NCI-H510A treated with DMSO at 0.1 percent for 48 hours (cell line): ENCODE measurements around the gene GAGE12G.
"Not testable (repeated sequence)": the region's sequence is repeated elsewhere in the genome, so short reads cannot be mapped to it uniquely, and the experiment has no call there.

Experiments
- DNase-seq: peaks from one replicate; lab custom pipeline; 2025; lab: John Stamatoyannopoulos, UW

Gene GAGE12G, protein sequence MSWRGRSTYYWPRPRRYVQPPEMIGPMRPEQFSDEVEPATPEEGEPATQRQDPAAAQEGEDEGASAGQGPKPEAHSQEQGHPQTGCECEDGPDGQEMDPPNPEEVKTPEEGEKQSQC

DNA sequence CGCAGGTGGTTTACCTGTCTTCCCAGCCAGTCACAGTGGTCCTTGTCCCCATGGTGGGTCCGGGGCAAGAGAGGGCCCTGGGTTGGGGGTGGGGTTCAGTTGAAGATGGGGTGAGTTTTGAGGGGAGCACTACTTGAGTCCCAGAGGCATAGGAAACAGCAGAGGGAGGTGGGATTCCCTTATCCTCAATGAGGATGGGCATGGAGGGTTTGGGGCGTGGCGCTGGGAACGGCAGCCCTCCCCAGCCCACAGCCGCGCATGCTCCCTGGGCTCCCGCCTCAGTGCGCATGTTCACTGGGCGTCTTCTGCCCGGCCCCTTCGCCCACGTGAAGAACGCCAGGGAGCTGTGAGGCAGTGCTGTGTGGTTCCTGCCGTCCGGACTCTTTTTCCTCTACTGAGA, at the start of gene GAGE12G:
TSS of gene GAGE12G (plus strand) at position 301 of the 400 bp plus-strand sequence. CDS start 1,155 bp downstream, outside the sequence.
- DNase-seq: not testable (repeated sequence)

DNA sequence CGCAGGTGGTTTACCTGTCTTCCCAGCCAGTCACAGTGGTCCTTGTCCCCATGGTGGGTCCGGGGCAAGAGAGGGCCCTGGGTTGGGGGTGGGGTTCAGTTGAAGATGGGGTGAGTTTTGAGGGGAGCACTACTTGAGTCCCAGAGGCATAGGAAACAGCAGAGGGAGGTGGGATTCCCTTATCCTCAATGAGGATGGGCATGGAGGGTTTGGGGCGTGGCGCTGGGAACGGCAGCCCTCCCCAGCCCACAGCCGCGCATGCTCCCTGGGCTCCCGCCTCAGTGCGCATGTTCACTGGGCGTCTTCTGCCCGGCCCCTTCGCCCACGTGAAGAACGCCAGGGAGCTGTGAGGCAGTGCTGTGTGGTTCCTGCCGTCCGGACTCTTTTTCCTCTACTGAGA, 38.3 kb upstream of the GAGE12G start, which contains the start of gene GAGE12C:
TSS of gene GAGE12C (plus strand) at position 301 of the 400 bp plus-strand sequence. CDS start 1,155 bp downstream, outside the sequence.
- not testable (repeated sequence) for DNase-seq

DNA sequence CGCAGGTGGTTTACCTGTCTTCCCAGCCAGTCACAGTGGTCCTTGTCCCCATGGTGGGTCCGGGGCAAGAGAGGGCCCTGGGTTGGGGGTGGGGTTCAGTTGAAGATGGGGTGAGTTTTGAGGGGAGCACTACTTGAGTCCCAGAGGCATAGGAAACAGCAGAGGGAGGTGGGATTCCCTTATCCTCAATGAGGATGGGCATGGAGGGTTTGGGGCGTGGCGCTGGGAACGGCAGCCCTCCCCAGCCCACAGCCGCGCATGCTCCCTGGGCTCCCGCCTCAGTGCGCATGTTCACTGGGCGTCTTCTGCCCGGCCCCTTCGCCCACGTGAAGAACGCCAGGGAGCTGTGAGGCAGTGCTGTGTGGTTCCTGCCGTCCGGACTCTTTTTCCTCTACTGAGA, 28.8 kb upstream of the GAGE12G start, which contains the start of gene GAGE12D:
TSS of gene GAGE12D (plus strand) at position 301 of the 400 bp plus-strand sequence. CDS start 1,155 bp downstream, outside the sequence.
- DNase-seq: not testable (repeated sequence)

DNA sequence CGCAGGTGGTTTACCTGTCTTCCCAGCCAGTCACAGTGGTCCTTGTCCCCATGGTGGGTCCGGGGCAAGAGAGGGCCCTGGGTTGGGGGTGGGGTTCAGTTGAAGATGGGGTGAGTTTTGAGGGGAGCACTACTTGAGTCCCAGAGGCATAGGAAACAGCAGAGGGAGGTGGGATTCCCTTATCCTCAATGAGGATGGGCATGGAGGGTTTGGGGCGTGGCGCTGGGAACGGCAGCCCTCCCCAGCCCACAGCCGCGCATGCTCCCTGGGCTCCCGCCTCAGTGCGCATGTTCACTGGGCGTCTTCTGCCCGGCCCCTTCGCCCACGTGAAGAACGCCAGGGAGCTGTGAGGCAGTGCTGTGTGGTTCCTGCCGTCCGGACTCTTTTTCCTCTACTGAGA, 19.2 kb upstream of the GAGE12G start, which contains the start of gene GAGE12E:
TSS of gene GAGE12E (plus strand) at position 301 of the 400 bp plus-strand sequence. CDS start 1,155 bp downstream, outside the sequence.
- DNase-seq: not testable (repeated sequence)

DNA sequence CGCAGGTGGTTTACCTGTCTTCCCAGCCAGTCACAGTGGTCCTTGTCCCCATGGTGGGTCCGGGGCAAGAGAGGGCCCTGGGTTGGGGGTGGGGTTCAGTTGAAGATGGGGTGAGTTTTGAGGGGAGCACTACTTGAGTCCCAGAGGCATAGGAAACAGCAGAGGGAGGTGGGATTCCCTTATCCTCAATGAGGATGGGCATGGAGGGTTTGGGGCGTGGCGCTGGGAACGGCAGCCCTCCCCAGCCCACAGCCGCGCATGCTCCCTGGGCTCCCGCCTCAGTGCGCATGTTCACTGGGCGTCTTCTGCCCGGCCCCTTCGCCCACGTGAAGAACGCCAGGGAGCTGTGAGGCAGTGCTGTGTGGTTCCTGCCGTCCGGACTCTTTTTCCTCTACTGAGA, 9.7 kb upstream of the GAGE12G start, which contains the start of gene GAGE12F:
TSS of gene GAGE12F (plus strand) at position 301 of the 400 bp plus-strand sequence. CDS start 1,155 bp downstream, outside the sequence.
- DNase-seq: not testable (repeated sequence)

DNA sequence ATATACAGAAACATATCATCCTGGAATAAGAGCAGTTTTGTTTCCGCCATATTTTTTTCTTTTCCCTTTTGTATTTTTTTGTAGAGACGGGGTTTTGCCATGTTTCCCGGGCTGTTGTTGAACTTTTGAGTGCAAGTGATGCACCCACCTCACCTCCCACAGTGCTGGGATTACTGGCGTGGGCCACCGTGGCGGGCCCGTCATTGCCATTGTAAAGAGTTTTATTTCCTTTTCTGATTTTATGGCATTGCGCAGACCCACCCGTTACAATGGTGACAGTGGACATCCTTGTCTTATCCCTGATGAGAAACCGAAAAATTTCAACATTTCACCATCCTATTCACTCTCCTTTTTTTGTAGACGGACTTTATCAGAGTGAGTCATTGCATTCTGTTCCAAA, 1.5 kb upstream of the GAGE12G start:
- not testable (repeated sequence) for DNase-seq

DNA sequence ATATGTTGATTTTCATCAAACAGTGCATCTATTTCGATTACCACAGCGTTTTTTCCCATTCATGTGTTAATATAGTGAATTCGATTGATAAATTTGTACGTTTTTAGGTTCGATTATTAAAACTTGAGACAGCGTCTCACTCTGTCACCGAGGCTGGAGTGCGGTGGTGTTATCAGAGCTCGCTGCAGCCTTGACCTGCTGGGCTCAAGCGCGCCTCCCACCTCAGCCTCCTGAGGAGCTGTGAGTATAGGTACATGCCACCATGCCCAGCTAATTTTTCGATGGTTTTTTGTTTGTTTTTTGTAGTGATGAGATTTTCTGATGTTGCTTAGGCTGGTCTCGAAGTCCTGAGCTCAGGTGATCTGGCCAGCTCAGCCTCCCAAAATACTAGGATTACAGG, 1.0 kb upstream of the GAGE12G start:
- not testable (repeated sequence) for DNase-seq

DNA sequence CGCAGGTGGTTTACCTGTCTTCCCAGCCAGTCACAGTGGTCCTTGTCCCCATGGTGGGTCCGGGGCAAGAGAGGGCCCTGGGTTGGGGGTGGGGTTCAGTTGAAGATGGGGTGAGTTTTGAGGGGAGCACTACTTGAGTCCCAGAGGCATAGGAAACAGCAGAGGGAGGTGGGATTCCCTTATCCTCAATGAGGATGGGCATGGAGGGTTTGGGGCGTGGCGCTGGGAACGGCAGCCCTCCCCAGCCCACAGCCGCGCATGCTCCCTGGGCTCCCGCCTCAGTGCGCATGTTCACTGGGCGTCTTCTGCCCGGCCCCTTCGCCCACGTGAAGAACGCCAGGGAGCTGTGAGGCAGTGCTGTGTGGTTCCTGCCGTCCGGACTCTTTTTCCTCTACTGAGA, 9.4 kb downstream of the GAGE12G start, which contains the start of gene GAGE12H:
TSS of gene GAGE12H (plus strand) at position 301 of the 400 bp plus-strand sequence. CDS start 1,155 bp downstream, outside the sequence.
- not testable (repeated sequence) for DNase-seq

DNA sequence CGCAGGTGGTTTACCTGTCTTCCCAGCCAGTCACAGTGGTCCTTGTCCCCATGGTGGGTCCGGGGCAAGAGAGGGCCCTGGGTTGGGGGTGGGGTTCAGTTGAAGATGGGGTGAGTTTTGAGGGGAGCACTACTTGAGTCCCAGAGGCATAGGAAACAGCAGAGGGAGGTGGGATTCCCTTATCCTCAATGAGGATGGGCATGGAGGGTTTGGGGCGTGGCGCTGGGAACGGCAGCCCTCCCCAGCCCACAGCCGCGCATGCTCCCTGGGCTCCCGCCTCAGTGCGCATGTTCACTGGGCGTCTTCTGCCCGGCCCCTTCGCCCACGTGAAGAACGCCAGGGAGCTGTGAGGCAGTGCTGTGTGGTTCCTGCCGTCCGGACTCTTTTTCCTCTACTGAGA, 19.0 kb downstream of the GAGE12G start, which contains the start of gene GAGE2A:
TSS of gene GAGE2A (plus strand) at position 301 of the 400 bp plus-strand sequence. CDS start 1,155 bp downstream, outside the sequence.
- not testable (repeated sequence) for DNase-seq

DNA sequence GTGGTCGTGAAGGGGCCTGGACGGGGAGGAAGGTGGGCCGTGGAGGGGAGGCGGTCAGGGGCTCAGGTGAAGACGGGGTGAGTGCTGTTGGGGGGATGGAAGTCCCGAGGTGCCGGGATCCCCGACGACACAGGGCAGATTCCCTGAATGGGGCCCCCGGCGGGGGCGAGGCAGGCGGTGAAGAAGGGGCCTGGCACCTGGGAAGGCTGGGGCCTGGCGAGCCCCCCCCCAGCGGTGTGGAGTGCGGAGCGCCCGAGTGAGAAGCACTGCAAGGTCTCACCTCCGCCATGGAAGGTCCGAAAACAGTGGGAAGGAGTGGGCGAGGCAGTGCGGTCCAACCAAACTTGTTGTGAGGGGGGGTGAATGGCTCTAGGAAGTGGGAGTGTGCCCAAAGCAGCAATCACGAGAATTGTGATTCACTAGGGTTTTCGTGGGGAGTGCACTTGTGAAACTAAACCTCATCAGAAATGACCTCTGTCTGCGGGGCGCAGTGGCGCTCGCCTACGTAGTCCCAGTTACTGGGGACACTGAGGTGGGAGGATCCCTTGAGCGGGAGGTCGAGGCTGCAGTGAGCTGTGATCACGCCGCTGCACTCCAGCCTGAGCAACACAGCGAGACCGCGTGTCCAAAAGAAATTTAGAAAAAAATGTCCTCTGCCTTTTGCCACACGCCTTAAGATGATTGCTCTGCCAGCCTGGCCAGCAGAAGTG, 19.7 kb downstream of the GAGE12G start:
- not testable (repeated sequence) for DNase-seq

DNA sequence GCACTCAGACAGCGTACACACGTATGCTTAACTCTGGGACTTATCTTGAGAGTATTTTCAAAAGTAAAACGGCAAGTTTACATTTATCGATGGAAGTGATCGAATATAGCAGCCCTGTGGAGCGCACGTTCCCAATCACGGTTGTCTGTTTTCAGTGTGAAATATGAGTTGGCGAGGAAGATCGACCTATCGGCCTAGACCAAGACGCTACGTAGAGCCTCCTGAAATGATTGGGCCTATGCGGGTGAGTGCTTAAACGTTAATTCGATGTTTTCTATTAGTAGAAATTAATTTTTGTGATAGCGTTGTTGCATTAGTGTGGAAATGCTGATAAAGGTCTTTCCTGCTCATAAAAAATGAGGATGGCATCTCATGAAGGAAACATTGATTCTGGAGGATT, 20.3 kb downstream of the GAGE12G start:
- DNase-seq: not testable (repeated sequence)

DNA sequence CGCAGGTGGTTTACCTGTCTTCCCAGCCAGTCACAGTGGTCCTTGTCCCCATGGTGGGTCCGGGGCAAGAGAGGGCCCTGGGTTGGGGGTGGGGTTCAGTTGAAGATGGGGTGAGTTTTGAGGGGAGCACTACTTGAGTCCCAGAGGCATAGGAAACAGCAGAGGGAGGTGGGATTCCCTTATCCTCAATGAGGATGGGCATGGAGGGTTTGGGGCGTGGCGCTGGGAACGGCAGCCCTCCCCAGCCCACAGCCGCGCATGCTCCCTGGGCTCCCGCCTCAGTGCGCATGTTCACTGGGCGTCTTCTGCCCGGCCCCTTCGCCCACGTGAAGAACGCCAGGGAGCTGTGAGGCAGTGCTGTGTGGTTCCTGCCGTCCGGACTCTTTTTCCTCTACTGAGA, 28.5 kb downstream of the GAGE12G start, which contains the start of gene GAGE1:
TSS of gene GAGE1 (plus strand) at position 301 of the 400 bp plus-strand sequence. CDS start 1,155 bp downstream, outside the sequence.
- DNase-seq: not testable (repeated sequence)

DNA sequence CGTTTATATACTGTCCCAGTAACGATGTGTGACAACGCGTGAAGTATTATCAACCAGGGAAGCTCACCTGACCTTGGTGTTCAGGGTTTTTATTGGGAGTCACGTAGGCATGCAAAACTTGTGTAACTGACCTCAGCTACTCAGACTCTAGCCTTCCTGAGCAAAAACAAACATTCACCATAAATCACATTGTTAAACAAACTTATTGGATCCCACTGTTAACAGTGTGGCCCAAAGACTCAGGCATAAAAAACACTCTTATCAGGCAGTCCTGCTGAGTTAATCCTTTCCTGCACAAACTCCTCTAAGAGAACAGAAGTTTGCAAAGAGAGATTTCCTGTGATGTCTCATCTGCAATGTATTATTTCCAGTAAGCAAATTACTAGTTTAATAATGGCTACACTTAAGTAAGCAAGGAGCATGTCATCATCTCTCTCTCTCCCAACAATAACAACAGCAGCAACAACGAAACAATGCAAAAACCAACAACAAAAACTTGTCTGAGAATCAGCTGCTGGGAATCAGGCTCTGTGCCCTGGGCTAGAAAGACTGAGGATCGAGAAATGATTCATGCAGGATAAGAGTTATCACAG, 40.6 kb downstream of the GAGE12G start:
- no peak for DNase-seq

DNA sequence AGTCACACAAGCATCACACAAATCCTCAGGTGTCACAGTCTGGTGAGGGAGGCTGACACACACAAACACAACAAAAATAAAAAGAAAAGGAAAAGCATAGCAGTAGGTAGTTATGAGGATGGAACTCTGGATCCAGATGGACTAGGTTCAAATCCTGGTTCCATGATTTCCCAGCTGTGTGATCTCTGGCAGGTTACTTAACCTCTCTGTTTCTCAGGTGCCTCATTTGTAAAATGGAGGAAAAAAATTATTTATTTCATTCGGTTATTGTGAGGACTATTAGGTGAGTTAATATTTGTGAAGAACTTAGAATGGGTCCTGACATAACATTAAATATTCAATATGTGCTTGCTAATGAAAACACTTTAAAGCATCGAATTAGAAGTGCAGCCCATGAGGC, 48.4 kb downstream of the GAGE12G start:
- DNase-seq: no peak
